HCT116 (cell line): ENCODE results near the gene KIAA1328.

Experiments
- FOSL1 ChIP-seq: IDR thresholded peaks from 2 replicates; pipeline ENCODE4 v1.6.1; 2012; ENCODE audit warnings: low read depth
- POLR2AphosphoS5 ChIP-seq: IDR thresholded peaks from 2 replicates; pipeline ENCODE4 v1.6.1; 2011; ENCODE audit warnings: mild to moderate bottlenecking, low read depth, low read length, moderate library complexity

DNA sequence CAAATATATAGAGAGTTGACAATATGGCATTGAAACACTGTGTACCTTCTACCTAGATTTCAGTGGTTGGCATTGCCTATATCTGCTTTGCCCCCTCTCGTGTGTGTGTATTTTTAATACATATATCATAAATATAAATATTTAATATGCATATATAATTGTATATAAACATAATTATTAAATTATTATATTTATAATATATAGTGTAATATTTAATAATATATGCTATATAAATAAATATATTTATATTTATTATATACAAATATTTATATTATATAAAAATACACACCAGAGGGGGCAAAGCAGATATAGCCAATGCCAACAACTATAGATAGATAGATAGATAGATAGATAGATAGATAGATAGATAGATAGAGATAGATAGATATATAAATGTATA lies 124.1 kb downstream of the KIAA1328 start:
- TF ChIP-seq POLR2AphosphoS5 (no peak), FOSL1 (no peak)
